Esophagus squamous epithelium (tissue), 5 donors: ENCODE data around the gene DTWD2. TPM values are rescaled to one million over a fixed set of nuclear protein-coding genes. Genes with fewer than 3 reads are reported as not detected.
"Not testable (repeated sequence)": the region's sequence is repeated elsewhere in the genome, so short reads cannot be mapped to it uniquely, and the experiment has no call there.

Source experiments
- DNase-seq: peaks from one replicate; lab custom pipeline; 2025; lab: John Stamatoyannopoulos, UW
- H3K27ac ChIP-seq, 4 donors: fragments of 200-600 bp; sonication (generic); one replicate each; pipeline ENCODE4 v1.5.1; 2016 to 2019; ENCODE audit warnings: mild to moderate bottlenecking in 1 of 4
- H3K27me3 ChIP-seq, 4 donors: fragments of 200-600 bp; sonication (generic); 1 replicate in 3 of 4; 2 replicates in 1 of 4; pipeline versions ENCODE4 v1.5.1 to v1.6.0; 2017 to 2021; ENCODE audit warnings: antibody characterized with exemption in 1 of 4
- H3K36me3 ChIP-seq, 3 donors: fragments of 200-600 bp; sonication (generic); one replicate each; pipeline ENCODE4 v1.5.1; 2016 to 2019
- H3K4me1 ChIP-seq, 3 donors: fragments of 200-600 bp; sonication (generic); one replicate each; pipeline ENCODE4 v1.5.1; 2017 to 2019
- H3K4me3 ChIP-seq, 4 donors: fragments of 200-600 bp; sonication (generic); 1 replicate in 3 of 4; 2 replicates in 1 of 4; pipeline ENCODE4 v1.5.1; 2016 to 2019; ENCODE audit warnings: mild to moderate bottlenecking in 2 of 4, moderate library complexity in 1 of 4
- H3K9me3 ChIP-seq, 3 donors: fragments of 200-600 bp; sonication (generic); one replicate each; pipeline ENCODE4 v1.5.1; 2016 to 2019
- CTCF ChIP-seq, 6 experiments: fragments of 450-650 bp in 4 of 6; fragments of 200-600 bp in 2 of 6; sonication (generic) in 2 of 6; IDR thresholded peaks; one replicate each; pipeline ENCODE4 v1.5.1; 2016 to 2019; ENCODE audit warnings: antibody characterized with exemption in 6 of 6, mild to moderate bottlenecking in 4 of 6, moderate library complexity in 4 of 6
- POLR2A ChIP-seq, 4 donors: fragments of 450-650 bp; IDR thresholded peaks; one replicate each; pipeline ENCODE4 v1.6.1; 2017; ENCODE audit warnings: antibody characterized with exemption in 4 of 4, mild to moderate bottlenecking in 4 of 4, moderate library complexity in 3 of 4
- WGBS, 2 donors: methylation state at CpG; one replicate each; pipeline ENCODE4 v1.1.5; 2018; 5-methylcytosine and 5-hydroxymethylcytosine counted together
- intact Hi-C: fragments of 100-400 bp; cut with DNase I; formaldehyde crosslinking; loops from one replicate; pipeline ENCODE4 v1.15.0; 2022
- total RNA-seq, 4 donors: library from RNA; depleted of rRNA; stranded (reverse); fragments of >200 nt; gene quantifications; one replicate each; pipeline ENCODE4 v1.1.0, GENCODE V29; 2016
- donor health status: DM: yes; HTN: yes; CAD: no.

Gene DTWD2
- total RNA-seq, 4 donors from 2014 or later = 7.4 to 11.5 (median 9.9) TPM

GRCh38 chr5:118889165-118889564, 99.2 kb downstream of the DTWD2 start:
- 67 to 84% methylated on average over 2 of the region's 2 CpGs for WGBS, 2 donors

GRCh38 chr5:118888556-118888955, 99.8 kb downstream of the DTWD2 start:
- Histone ChIP-seq H3K36me3 (no peaks in the 10 kb centered on the region), H3K27me3 (no peaks in the 10 kb centered on the region), H3K4me3 (no peak overlapping the region), H3K9me3 (no peaks in the 10 kb centered on the region), H3K27ac (no peak overlapping the region), H3K4me1 (no peaks in the 10 kb centered on the region)
- intact Hi-C loops = no loop called here
- TF ChIP-seq POLR2A (IDR thresholded peaks at IDR 0.05) = no peak
- no peak for TF ChIP-seq CTCF (IDR thresholded peaks at IDR 0.05)
- 77 to 87% methylated on average over 2 of the region's 2 CpGs for WGBS, 2 donors
- DNase-seq = no peak

More at GRCh38 chr5:118889165-118889564, 99.2 kb downstream of the DTWD2 start:
- Histone ChIP-seq H3K27me3 (no peaks in the 10 kb centered on the region), H3K27ac (no peak overlapping the region), H3K4me3 (no peak overlapping the region), H3K9me3 (no peaks in the 10 kb centered on the region), H3K4me1 (no peaks in the 10 kb centered on the region), H3K36me3 (no peaks in the 10 kb centered on the region)
- DNase-seq = no peak
- no peak for TF ChIP-seq POLR2A (IDR thresholded peaks at IDR 0.05)
- TF ChIP-seq CTCF (IDR thresholded peaks at IDR 0.05) = no peak
- intact Hi-C loops = no loop called here

- 65 to 86% methylated on average over 2 of the region's 2 CpGs for WGBS, 2 donors
- H3K27ac ChIP-seq = no peak overlapping the region
- H3K9me3 ChIP-seq = peaks cover 0 to 10% (median 0%) of the 10 kb centered on the region in 3 donors
- no peak overlapping the region for H3K4me3 ChIP-seq
- intact Hi-C loops = no loop called here
- no peak for DNase-seq
- no peaks in the 10 kb centered on the region for H3K27me3 ChIP-seq
- H3K4me1 ChIP-seq = no peaks in the 10 kb centered on the region
- no peaks in the 10 kb centered on the region for H3K36me3 ChIP-seq
- TF ChIP-seq POLR2A (IDR thresholded peaks at IDR 0.05) = no peak
- TF ChIP-seq CTCF (IDR thresholded peaks at IDR 0.05) = no peak
These were observed 105.0 kb downstream of the DTWD2 start for GRCh38 chr5:118883362-118883761.

GRCh38 chr5:118882666-118883065, 105.7 kb downstream of the DTWD2 start:
- peaks cover 0 to 16% (median 0%) of the 10 kb centered on the region in 3 donors for H3K9me3 ChIP-seq

GRCh38 chr5:118876852-118877251, 111.5 kb downstream of the DTWD2 start:
- H3K27ac ChIP-seq, H3K36me3 ChIP-seq, DNase-seq, intact Hi-C loops, H3K4me3 ChIP-seq, H3K4me1 ChIP-seq, H3K27me3 ChIP-seq: not testable (repeated sequence)
- 69 to 82% methylated on average over 3 of the region's 3 CpGs for WGBS, 2 donors
- H3K9me3 ChIP-seq = peaks cover 0 to 55% (median 5%) of the 10 kb centered on the region in 3 donors

More at GRCh38 chr5:118882666-118883065, 105.7 kb downstream of the DTWD2 start:
- Histone ChIP-seq H3K27me3 (no peaks in the 10 kb centered on the region), H3K36me3 (no peaks in the 10 kb centered on the region), H3K4me3 (no peak overlapping the region), H3K27ac (no peak overlapping the region), H3K4me1 (no peaks in the 10 kb centered on the region)
- DNase-seq = no peak
- TF ChIP-seq CTCF (IDR thresholded peaks at IDR 0.05) (no peak), POLR2A (IDR thresholded peaks at IDR 0.05) (no peak)
- 76 to 82% methylated on average over 2 of the region's 3 CpGs for WGBS, 2 donors
- intact Hi-C loops = no loop called here

- no peak for TF ChIP-seq CTCF (IDR thresholded peaks at IDR 0.05)
- TF ChIP-seq POLR2A (IDR thresholded peaks at IDR 0.05) = no peak
- DNase-seq = no peak
- Histone ChIP-seq H3K27me3 (no peaks in the 10 kb centered on the region), H3K27ac (no peak overlapping the region), H3K9me3 (peaks cover 0 to 55% (median 5%) of the 10 kb centered on the region in 3 donors), H3K4me1 (no peaks in the 10 kb centered on the region), H3K4me3 (no peak overlapping the region), H3K36me3 (no peaks in the 10 kb centered on the region)
- intact Hi-C loops = no loop called here
These were observed 113.2 kb downstream of the DTWD2 start for GRCh38 chr5:118875131-118875530.
